ENCODE data around the gene HIVEP3. TPM values are rescaled to one million over a fixed set of nuclear protein-coding genes. Genes with fewer than 3 reads are reported as not detected.

HIVEP3 gene
- total RNA-seq, 1 donor from 2014 or later: 0.37 TPM

- H3K4me3 Mint-ChIP-seq: no peak overlapping the region
- no peaks in the 10 kb centered on the region for H3K36me3 Mint-ChIP-seq
- Histone ChIP-seq H3F3A (ENCODE audit: low read depth) (no peaks in the 10 kb centered on the region), H3K27me3 (no peaks in the 10 kb centered on the region), H3K4me1 (no peaks in the 10 kb centered on the region), H2AFZ (replicated peaks) (no peak overlapping the region), H3K4me3 (no peak overlapping the region), H3K27ac (no peak overlapping the region), H3K9ac (no peak overlapping the region), H3K4me2 (no peak overlapping the region), H4K20me1 (ENCODE audit: low read depth) (no peaks in the 10 kb centered on the region), H3K9me3 (ENCODE audit: low read depth) (no peaks in the 10 kb centered on the region), H3K36me3 (no peaks in the 10 kb centered on the region), H3K79me2 (ENCODE audit: low read depth) (no peaks in the 10 kb centered on the region)
- H3K4me1 Mint-ChIP-seq: peaks cover 6% of the 10 kb centered on the region
- no peak for TF ChIP-seq CTCF (IDR thresholded peaks at IDR 0.05)
- no peak for TF ChIP-seq EZH2 (IDR thresholded peaks at IDR 0.05)
- TF ChIP-seq EZH2phosphoT487 (IDR thresholded peaks at IDR 0.05): no peak
- no peaks in the 10 kb centered on the region for H3K9me3 Mint-ChIP-seq
- no peak overlapping the region for H3K27ac Mint-ChIP-seq
- H3K27me3 Mint-ChIP-seq (ENCODE audit: insufficient read depth, low read depth): peaks cover 2% of the 10 kb centered on the region
- no peak for DNase-seq (ENCODE audit: low spot score)
Measured at GRCh38 chr1:41788427-41788826, 130.3 kb downstream of the HIVEP3 start.

GRCh38 chr1:41784531-41785274, 134.0 kb downstream of the HIVEP3 start:
- H2AFZ ChIP-seq (replicated peaks): no peak overlapping the region
- no peak overlapping the region for H3K9ac ChIP-seq
- H3K27me3 ChIP-seq: no peaks in the 10 kb centered on the region
- no peaks in the 10 kb centered on the region for H3K9me3 ChIP-seq (ENCODE audit: low read depth)
- no peaks in the 10 kb centered on the region for H3F3A ChIP-seq (ENCODE audit: low read depth)
- no peaks in the 10 kb centered on the region for H3K9me3 Mint-ChIP-seq
- no peak overlapping the region for H3K27ac Mint-ChIP-seq
- H3K4me1 ChIP-seq: peaks cover 6% of the 10 kb centered on the region
- DNase-seq (ENCODE audit: low spot score): no peak
- H3K4me3 Mint-ChIP-seq: no peak overlapping the region
- H3K4me3 ChIP-seq: no peak overlapping the region
- H3K79me2 ChIP-seq (ENCODE audit: low read depth): no peaks in the 10 kb centered on the region
- H3K36me3 Mint-ChIP-seq: no peaks in the 10 kb centered on the region
- TF ChIP-seq EZH2phosphoT487 (IDR thresholded peaks at IDR 0.05) (no peak), CTCF (IDR thresholded peaks at IDR 0.05) (no peak), EZH2 (IDR thresholded peaks at IDR 0.05) (no peak)
- H3K27ac ChIP-seq: no peak overlapping the region
- no peak overlapping the region for H3K4me2 ChIP-seq
- peaks cover 4% of the 10 kb centered on the region for H3K27me3 Mint-ChIP-seq (ENCODE audit: insufficient read depth, low read depth)
- no peaks in the 10 kb centered on the region for H4K20me1 ChIP-seq (ENCODE audit: low read depth)
- no peaks in the 10 kb centered on the region for H3K36me3 ChIP-seq
- H3K4me1 Mint-ChIP-seq: peaks cover 16% of the 10 kb centered on the region

GRCh38 chr1:41783189-41783639, 135.5 kb downstream of the HIVEP3 start:
- Mint-ChIP-seq H3K27ac (no peak overlapping the region), H3K27me3 (ENCODE audit: insufficient read depth, low read depth) (peaks cover 4% of the 10 kb centered on the region), H3K4me3 (no peak overlapping the region), H3K9me3 (no peaks in the 10 kb centered on the region), H3K36me3 (no peaks in the 10 kb centered on the region), H3K4me1 (peaks cover 16% of the 10 kb centered on the region)
- Histone ChIP-seq H3K36me3 (no peaks in the 10 kb centered on the region), H3K9ac (no peak overlapping the region), H3K27me3 (no peaks in the 10 kb centered on the region), H3F3A (ENCODE audit: low read depth) (no peaks in the 10 kb centered on the region), H3K27ac (no peak overlapping the region), H3K4me3 (no peak overlapping the region), H3K4me2 (no peak overlapping the region), H3K9me3 (ENCODE audit: low read depth) (no peaks in the 10 kb centered on the region), H3K4me1 (peaks cover 6% of the 10 kb centered on the region), H2AFZ (replicated peaks) (peak overlapping the region; percentile 40), H3K79me2 (ENCODE audit: low read depth) (no peaks in the 10 kb centered on the region), H4K20me1 (ENCODE audit: low read depth) (no peaks in the 10 kb centered on the region)
- no peak for TF ChIP-seq EZH2phosphoT487 (IDR thresholded peaks at IDR 0.05)
- TF ChIP-seq EZH2 (IDR thresholded peaks at IDR 0.05): no peak
- TF ChIP-seq CTCF (IDR thresholded peaks at IDR 0.05): no peak
- no peak for DNase-seq (ENCODE audit: low spot score)
